Uterus (tissue), 2 donors: ENCODE measurements around the gene PRKD3.

Experiments
- CTCF ChIP-seq, 4 experiments: fragments of 200-600 bp in 2 of 4; fragments of 450-650 bp in 2 of 4; sonication (generic) in 2 of 4; IDR thresholded peaks; one replicate each; pipeline ENCODE4 v1.5.1; 2016 to 2019; ENCODE audit warnings: antibody characterized with exemption in 4 of 4, mild to moderate bottlenecking in 2 of 4, moderate library complexity in 1 of 4
- POLR2A ChIP-seq, 2 donors: fragments of 450-650 bp; IDR thresholded peaks; one replicate each; pipeline ENCODE4 v1.6.1; 2016; ENCODE audit warnings: antibody characterized with exemption in 2 of 2, mild to moderate bottlenecking in 1 of 2, moderate library complexity in 1 of 2

GRCh38 chr2:37355735-37356134, 31.1 kb upstream of the PRKD3 start:
- TF ChIP-seq CTCF (IDR thresholded peaks at IDR 0.05) (no peak), POLR2A (IDR thresholded peaks at IDR 0.05) (no peak)
